ENCODE results near the gene PPP2R3A. TPM values are rescaled to one million over a fixed set of nuclear protein-coding genes. Genes with fewer than 3 reads are reported as not detected.

Gene PPP2R3A
- polyA plus RNA-seq, 4 donors, result 1.0 to 8.6 (median 3.4) TPM

DNA sequence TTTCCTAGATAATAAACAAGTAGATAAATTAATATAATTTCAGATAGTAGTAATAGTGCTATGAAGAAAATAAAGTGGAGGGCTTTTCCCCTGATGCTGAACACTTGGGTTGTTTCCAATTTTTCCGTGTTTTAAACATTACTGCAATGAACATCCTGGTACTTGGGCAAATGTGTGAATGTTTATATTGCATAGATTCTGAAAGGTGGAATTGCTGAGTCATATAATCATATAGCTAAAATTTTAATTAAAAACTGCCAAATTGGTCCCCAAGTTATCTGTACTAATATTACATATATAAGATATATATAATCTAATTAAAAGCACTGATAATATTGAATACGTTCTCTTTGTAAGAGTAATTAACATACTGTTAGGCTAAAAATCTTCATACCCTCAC is 10.0 kb downstream of the PPP2R3A start:
- 49 to 86% (median 82%) methylated on average over 2 of the region's 2 CpGs for WGBS, 3 donors
- Histone ChIP-seq H3K9me3 (ENCODE audit: control insufficient read depth in 2 of 2, insufficient read depth in 1 of 2, low read depth in 1 of 2, low read length in 1 of 2) (no peaks in the 10 kb centered on the region), H3K4me1 (ENCODE audit: control insufficient read depth in 3 of 3, insufficient read depth in 2 of 3, low read depth in 1 of 3, low read length in 2 of 3) (no peaks in the 10 kb centered on the region), H3K36me3 (ENCODE audit: control insufficient read depth in 3 of 3, insufficient read depth in 2 of 3, low read depth in 1 of 3, low read length in 3 of 3) (no peaks in the 10 kb centered on the region), H3K4me3 (ENCODE audit: low read depth in 1 of 3, low read length in 3 of 3) (no peak overlapping the region), H3K27ac (ENCODE audit: low read depth in 1 of 3, low read length in 2 of 3) (no peak overlapping the region), H3K27me3 (ENCODE audit: control insufficient read depth in 3 of 3, insufficient read depth in 3 of 3, low read length in 3 of 3) (no peaks in the 10 kb centered on the region)
- FAIRE-seq, result no peak
- no peak for DNase-seq

DNA sequence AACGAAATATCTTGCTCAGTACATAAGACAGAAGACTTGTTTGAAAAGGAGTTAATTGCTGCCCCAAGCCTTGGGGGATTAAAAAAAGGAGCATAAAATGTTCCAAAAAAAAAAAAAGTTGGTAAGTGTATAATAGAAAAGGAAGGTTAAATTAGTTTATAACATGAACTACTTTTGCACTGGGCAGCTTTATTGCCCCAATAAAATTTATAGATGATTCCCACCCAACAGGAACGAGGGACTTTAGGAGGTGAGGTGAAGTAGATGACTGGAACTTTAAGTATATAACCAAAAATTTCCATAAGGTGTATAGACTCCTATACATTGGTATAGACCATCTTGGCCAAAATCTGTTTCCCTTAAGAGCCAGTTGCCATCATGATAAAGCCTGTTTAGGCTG is 14.8 kb downstream of the PPP2R3A start:
- FAIRE-seq, result no peak

DNA sequence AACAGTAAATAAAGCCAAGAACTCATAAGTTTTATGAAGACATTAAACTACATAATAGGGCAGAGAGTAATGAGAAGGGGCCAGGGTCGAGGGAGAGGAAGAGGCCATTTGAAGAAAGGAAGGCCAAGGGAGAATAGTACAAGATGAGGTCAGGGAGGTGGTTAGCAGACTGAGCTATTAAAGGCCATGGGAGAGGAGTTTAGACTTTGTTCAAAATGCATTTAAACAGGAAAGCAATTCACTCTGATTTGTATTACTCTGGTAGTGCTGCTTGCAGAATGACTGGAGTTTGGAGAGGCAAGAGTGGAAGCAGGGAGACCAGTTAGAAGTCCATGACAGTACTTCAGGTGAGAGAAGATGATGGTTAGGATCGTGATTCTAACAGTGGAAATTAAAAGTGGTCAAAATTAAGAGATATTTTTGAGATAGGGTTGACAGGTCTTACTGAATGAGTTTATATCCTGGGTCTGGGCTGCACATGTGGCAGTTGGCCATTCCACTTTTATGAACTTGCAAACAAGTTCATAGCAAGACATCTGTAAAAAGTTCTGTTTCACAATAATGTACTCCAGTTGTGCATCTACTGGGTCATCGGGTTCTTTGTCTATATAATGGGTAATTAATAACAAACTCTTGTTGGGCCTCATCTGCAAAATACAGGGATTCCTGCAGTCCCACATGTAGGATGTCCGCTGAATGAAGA is 16.3 kb downstream of the PPP2R3A start:
- Histone ChIP-seq H3K27me3 (ENCODE audit: control insufficient read depth in 3 of 3, insufficient read depth in 3 of 3, low read length in 3 of 3) (no peaks in the 10 kb centered on the region), H3K27ac (ENCODE audit: low read depth in 1 of 3, low read length in 2 of 3) (no peak overlapping the region), H3K9me3 (ENCODE audit: control insufficient read depth in 2 of 2, insufficient read depth in 1 of 2, low read depth in 1 of 2, low read length in 1 of 2) (no peaks in the 10 kb centered on the region), H3K4me1 (ENCODE audit: control insufficient read depth in 3 of 3, insufficient read depth in 2 of 3, low read depth in 1 of 3, low read length in 2 of 3) (peaks cover 0 to 14% (median 0%) of the 10 kb centered on the region in 3 donors), H3K4me3 (ENCODE audit: low read depth in 1 of 3, low read length in 3 of 3) (no peak overlapping the region), H3K36me3 (ENCODE audit: control insufficient read depth in 3 of 3, insufficient read depth in 2 of 3, low read depth in 1 of 3, low read length in 3 of 3) (no peaks in the 10 kb centered on the region)
- FAIRE-seq, result no peak
- WGBS, 3 donors, result 50 to 74% (median 57%) methylated on average over 4 of the region's 4 CpGs
- DNase-seq, result peak; percentile 42 to 67

More for the DNA sequence above, 14.8 kb downstream of the PPP2R3A start:
- H3K27ac ChIP-seq (ENCODE audit: low read depth in 1 of 3, low read length in 2 of 3), result no peak overlapping the region
- WGBS, 3 donors, result 20 to 66% (median 29%) methylated on average over 2 of the region's 2 CpGs
- H3K36me3 ChIP-seq (ENCODE audit: control insufficient read depth in 3 of 3, insufficient read depth in 2 of 3, low read depth in 1 of 3, low read length in 3 of 3), result no peaks in the 10 kb centered on the region
- no peak overlapping the region for H3K4me3 ChIP-seq (ENCODE audit: low read depth in 1 of 3, low read length in 3 of 3)
- no peak for DNase-seq
- H3K4me1 ChIP-seq (ENCODE audit: control insufficient read depth in 3 of 3, insufficient read depth in 2 of 3, low read depth in 1 of 3, low read length in 2 of 3), result peaks cover 0 to 14% (median 0%) of the 10 kb centered on the region in 3 donors
- no peaks in the 10 kb centered on the region for H3K9me3 ChIP-seq (ENCODE audit: control insufficient read depth in 2 of 2, insufficient read depth in 1 of 2, low read depth in 1 of 2, low read length in 1 of 2)
- H3K27me3 ChIP-seq (ENCODE audit: control insufficient read depth in 3 of 3, insufficient read depth in 3 of 3, low read length in 3 of 3), result no peaks in the 10 kb centered on the region

DNA sequence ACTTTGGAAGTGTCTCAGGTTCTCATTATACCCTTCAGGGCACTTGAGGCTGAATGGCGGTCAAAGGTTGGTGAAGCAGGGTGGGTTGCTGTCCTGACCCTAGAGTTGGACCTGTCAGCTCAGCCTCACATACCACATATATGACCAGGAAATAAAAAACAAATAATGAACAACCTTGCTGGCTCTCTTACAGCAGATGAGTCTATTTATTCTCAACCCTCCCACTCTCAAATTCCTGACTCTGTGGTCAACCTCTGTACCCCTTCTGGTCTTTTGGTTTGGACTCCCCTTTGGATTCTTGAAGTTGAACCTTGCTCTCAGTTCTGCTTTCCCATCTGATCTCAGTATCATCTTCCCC is 16.9 kb downstream of the PPP2R3A start:
- 94 to 100% (median 95%) methylated on average over 1 of the region's 1 CpG for WGBS, 3 donors
- H3K4me1 ChIP-seq (ENCODE audit: control insufficient read depth in 3 of 3, insufficient read depth in 2 of 3, low read depth in 1 of 3, low read length in 2 of 3), result peaks cover 0 to 14% (median 0%) of the 10 kb centered on the region in 3 donors
- no peak overlapping the region for H3K27ac ChIP-seq (ENCODE audit: low read depth in 1 of 3, low read length in 2 of 3)
- H3K36me3 ChIP-seq (ENCODE audit: control insufficient read depth in 3 of 3, insufficient read depth in 2 of 3, low read depth in 1 of 3, low read length in 3 of 3), result no peaks in the 10 kb centered on the region
- no peak overlapping the region for H3K4me3 ChIP-seq (ENCODE audit: low read depth in 1 of 3, low read length in 3 of 3)
- H3K27me3 ChIP-seq (ENCODE audit: control insufficient read depth in 3 of 3, insufficient read depth in 3 of 3, low read length in 3 of 3), result no peaks in the 10 kb centered on the region
- no peak for DNase-seq
- no peaks in the 10 kb centered on the region for H3K9me3 ChIP-seq (ENCODE audit: control insufficient read depth in 2 of 2, insufficient read depth in 1 of 2, low read depth in 1 of 2, low read length in 1 of 2)
- FAIRE-seq, result no peak

DNA sequence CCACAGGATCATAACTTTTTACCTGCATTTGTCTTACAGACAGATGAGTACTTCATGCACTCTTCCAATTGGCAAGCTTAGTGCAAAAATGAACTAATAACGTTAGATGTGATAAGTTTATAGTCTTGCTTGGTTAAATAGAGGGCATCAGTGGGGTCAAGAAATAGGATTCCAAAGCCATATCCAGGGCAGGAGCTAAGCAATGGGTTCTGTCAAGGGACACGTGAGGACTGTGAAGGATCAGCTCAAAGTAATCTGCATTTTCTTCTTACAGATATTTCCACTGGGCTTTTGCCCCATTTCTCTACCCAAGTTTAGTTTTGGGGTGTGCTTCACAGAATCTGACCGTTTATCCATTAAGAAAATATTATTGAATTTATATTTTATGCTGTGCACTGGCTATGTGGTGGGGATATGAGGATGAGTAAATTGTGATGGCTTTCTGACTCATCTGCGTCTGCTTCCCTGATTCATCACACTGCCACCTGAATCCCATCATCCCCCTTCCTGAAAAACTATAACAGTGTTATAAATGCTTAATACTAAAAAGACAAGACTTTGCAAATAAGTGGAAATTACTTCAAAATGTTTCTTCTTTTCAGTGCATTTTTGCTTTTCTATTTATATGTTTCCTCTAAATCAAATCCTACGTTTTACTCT is 17.5 kb downstream of the PPP2R3A start:
- 76 to 86% (median 78%) methylated on average over 5 of the region's 5 CpGs for WGBS, 3 donors
- no peak for FAIRE-seq
- DNase-seq, result no peak
- no peaks in the 10 kb centered on the region for H3K9me3 ChIP-seq (ENCODE audit: control insufficient read depth in 2 of 2, insufficient read depth in 1 of 2, low read depth in 1 of 2, low read length in 1 of 2)
- no peak overlapping the region for H3K27ac ChIP-seq (ENCODE audit: low read depth in 1 of 3, low read length in 2 of 3)
- H3K27me3 ChIP-seq (ENCODE audit: control insufficient read depth in 3 of 3, insufficient read depth in 3 of 3, low read length in 3 of 3), result no peaks in the 10 kb centered on the region
- H3K36me3 ChIP-seq (ENCODE audit: control insufficient read depth in 3 of 3, insufficient read depth in 2 of 3, low read depth in 1 of 3, low read length in 3 of 3), result no peaks in the 10 kb centered on the region
- H3K4me3 ChIP-seq (ENCODE audit: low read depth in 1 of 3, low read length in 3 of 3), result no peak overlapping the region
- H3K4me1 ChIP-seq (ENCODE audit: control insufficient read depth in 3 of 3, insufficient read depth in 2 of 3, low read depth in 1 of 3, low read length in 2 of 3), result peaks cover 0 to 14% (median 0%) of the 10 kb centered on the region in 3 donors

DNA sequence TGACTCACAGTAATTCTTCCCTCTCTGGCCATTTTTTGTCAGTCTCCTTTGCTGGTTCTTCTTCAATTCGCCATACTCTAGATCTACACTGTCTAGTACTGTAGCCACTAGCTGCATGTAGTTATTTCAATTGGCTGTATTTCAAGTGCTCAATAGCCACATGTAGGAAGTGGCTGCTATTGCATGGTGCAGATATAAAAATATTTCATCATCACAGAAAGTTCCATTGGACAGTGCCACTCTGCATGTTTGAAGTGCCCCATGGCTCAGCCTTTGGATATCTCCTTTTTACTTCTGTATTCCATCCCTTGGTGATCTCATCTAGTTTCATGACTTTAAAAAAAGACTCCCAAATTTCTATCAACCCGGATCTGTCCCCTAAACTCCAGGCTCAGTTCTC is 22.1 kb downstream of the PPP2R3A start:
- 85 to 91% (median 86%) methylated on average over 2 of the region's 2 CpGs for WGBS, 3 donors
- no peak for FAIRE-seq
- H3K36me3 ChIP-seq (ENCODE audit: control insufficient read depth in 3 of 3, insufficient read depth in 2 of 3, low read depth in 1 of 3, low read length in 3 of 3), result no peaks in the 10 kb centered on the region

GRCh38 chr3:135989242-135989641 is 23.7 kb downstream of the PPP2R3A start:
- Histone ChIP-seq H3K36me3 (ENCODE audit: control insufficient read depth in 3 of 3, insufficient read depth in 2 of 3, low read depth in 1 of 3, low read length in 3 of 3) (no peaks in the 10 kb centered on the region), H3K4me3 (ENCODE audit: low read depth in 1 of 3, low read length in 3 of 3) (no peak overlapping the region), H3K27me3 (ENCODE audit: control insufficient read depth in 3 of 3, insufficient read depth in 3 of 3, low read length in 3 of 3) (no peaks in the 10 kb centered on the region), H3K27ac (ENCODE audit: low read depth in 1 of 3, low read length in 2 of 3) (no peak overlapping the region), H3K4me1 (ENCODE audit: control insufficient read depth in 3 of 3, insufficient read depth in 2 of 3, low read depth in 1 of 3, low read length in 2 of 3) (no peaks in the 10 kb centered on the region), H3K9me3 (ENCODE audit: control insufficient read depth in 2 of 2, insufficient read depth in 1 of 2, low read depth in 1 of 2, low read length in 1 of 2) (no peaks in the 10 kb centered on the region)
- FAIRE-seq (no peak), DNase-seq (no peak)
- 71 to 89% (median 79%) methylated on average over 2 of the region's 2 CpGs for WGBS, 3 donors

More for the DNA sequence above, 22.1 kb downstream of the PPP2R3A start:
- Histone ChIP-seq H3K27me3 (ENCODE audit: control insufficient read depth in 3 of 3, insufficient read depth in 3 of 3, low read length in 3 of 3) (no peaks in the 10 kb centered on the region), H3K27ac (ENCODE audit: low read depth in 1 of 3, low read length in 2 of 3) (no peak overlapping the region), H3K4me1 (ENCODE audit: control insufficient read depth in 3 of 3, insufficient read depth in 2 of 3, low read depth in 1 of 3, low read length in 2 of 3) (peaks cover 0 to 2% (median 0%) of the 10 kb centered on the region in 3 donors), H3K9me3 (ENCODE audit: control insufficient read depth in 2 of 2, insufficient read depth in 1 of 2, low read depth in 1 of 2, low read length in 1 of 2) (no peaks in the 10 kb centered on the region), H3K4me3 (ENCODE audit: low read depth in 1 of 3, low read length in 3 of 3) (no peak overlapping the region)
- DNase-seq, result no peak

GRCh38 chr3:135990903-135991302 is 25.4 kb downstream of the PPP2R3A start:
- Histone ChIP-seq H3K36me3 (ENCODE audit: control insufficient read depth in 3 of 3, insufficient read depth in 2 of 3, low read depth in 1 of 3, low read length in 3 of 3) (no peaks in the 10 kb centered on the region), H3K27ac (ENCODE audit: low read depth in 1 of 3, low read length in 2 of 3) (no peak overlapping the region), H3K4me1 (ENCODE audit: control insufficient read depth in 3 of 3, insufficient read depth in 2 of 3, low read depth in 1 of 3, low read length in 2 of 3) (no peaks in the 10 kb centered on the region), H3K9me3 (ENCODE audit: control insufficient read depth in 2 of 2, insufficient read depth in 1 of 2, low read depth in 1 of 2, low read length in 1 of 2) (no peaks in the 10 kb centered on the region), H3K27me3 (ENCODE audit: control insufficient read depth in 3 of 3, insufficient read depth in 3 of 3, low read length in 3 of 3) (no peaks in the 10 kb centered on the region), H3K4me3 (ENCODE audit: low read depth in 1 of 3, low read length in 3 of 3) (no peak overlapping the region)
- no peak for DNase-seq
- no peak for FAIRE-seq
- WGBS, 3 donors, result 83 to 88% (median 86%) methylated on average over 4 of the region's 4 CpGs

Data from small intestine (tissue), 7 donors.